OCI-LY7 (cell line): ENCODE results near the gene ZNF135.

ENCODE experiments used
- EZH2phosphoT487 ChIP-seq: fragments of 200-600 bp; sonication (generic); IDR thresholded peaks from 2 replicates; pipeline ENCODE4 v1.6.1; 2018; ENCODE audit warnings: low read depth, borderline replicate concordance, mild to moderate bottlenecking, mixed run types, antibody characterized with exemption, low read length, moderate library complexity, mixed read lengths
- TF ChIP-seq, protein P1 (sequence below): fragments of 200-600 bp; sonication (generic); conservative IDR thresholded peaks from 2 replicates; pipeline ENCODE4 v1.5.1; 2014; ENCODE audit warnings: mild to moderate bottlenecking, antibody characterized with exemption, low read length, moderate library complexity, mixed read lengths

DNA sequence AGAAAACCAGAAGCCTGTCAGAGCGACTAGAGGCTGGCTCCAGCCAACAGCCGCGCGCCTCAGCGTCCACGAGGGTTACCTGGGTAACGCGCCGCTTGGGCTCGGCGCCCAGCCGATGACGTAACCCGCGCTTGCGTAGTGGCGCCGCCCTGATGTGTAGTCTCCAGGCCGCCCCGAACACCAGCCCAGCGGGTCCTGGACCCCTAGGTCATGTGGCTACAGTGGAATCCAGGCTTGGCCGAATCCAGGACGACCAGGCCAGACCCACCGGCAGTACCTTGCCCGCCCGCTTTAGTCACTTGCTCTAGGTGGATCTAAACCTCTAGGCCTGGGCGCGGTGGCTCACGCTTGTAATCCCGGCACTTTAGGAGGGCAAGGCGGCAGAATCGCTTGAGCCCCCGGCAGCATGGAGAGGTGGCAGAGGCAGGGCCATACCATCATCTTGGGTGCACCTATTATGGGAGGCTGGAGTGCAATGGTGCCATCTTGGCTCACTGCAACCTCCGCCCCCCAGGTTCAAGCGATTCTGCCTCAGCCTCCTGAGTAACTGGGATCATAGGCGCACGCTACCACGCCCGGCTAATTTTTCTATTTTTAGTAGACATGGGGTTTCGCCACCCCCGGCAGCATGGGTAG, 49.3 kb upstream of the ZNF135 start:
- TF ChIP-seq, protein P1, sequence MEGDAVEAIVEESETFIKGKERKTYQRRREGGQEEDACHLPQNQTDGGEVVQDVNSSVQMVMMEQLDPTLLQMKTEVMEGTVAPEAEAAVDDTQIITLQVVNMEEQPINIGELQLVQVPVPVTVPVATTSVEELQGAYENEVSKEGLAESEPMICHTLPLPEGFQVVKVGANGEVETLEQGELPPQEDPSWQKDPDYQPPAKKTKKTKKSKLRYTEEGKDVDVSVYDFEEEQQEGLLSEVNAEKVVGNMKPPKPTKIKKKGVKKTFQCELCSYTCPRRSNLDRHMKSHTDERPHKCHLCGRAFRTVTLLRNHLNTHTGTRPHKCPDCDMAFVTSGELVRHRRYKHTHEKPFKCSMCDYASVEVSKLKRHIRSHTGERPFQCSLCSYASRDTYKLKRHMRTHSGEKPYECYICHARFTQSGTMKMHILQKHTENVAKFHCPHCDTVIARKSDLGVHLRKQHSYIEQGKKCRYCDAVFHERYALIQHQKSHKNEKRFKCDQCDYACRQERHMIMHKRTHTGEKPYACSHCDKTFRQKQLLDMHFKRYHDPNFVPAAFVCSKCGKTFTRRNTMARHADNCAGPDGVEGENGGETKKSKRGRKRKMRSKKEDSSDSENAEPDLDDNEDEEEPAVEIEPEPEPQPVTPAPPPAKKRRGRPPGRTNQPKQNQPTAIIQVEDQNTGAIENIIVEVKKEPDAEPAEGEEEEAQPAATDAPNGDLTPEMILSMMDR: no peak
- TF ChIP-seq EZH2phosphoT487: no peak
